Panc1 (cell line): ENCODE results near the gene API5.

Source experiments
- CTCF ChIP-seq: fragments of 450-650 bp; IDR thresholded peaks from 2 replicates; pipeline ENCODE4 v1.5.1; 2017; ENCODE audit warnings: mild to moderate bottlenecking
- POLR2AphosphoS5 ChIP-seq: IDR thresholded peaks from 2 replicates; pipeline ENCODE4 v1.6.1; 2012; ENCODE audit warnings: mild to moderate bottlenecking, low read depth, low read length, moderate library complexity
- SIN3A ChIP-seq: IDR thresholded peaks from 2 replicates; pipeline ENCODE4 v1.6.1; 2012; ENCODE audit warnings: low read depth, mild to moderate bottlenecking, low read length, moderate library complexity, borderline replicate concordance; ENCODE audit not compliant: insufficient read depth
- TCF7L2 ChIP-seq: IDR thresholded peaks from 2 replicates; pipeline ENCODE4 v1.6.1; 2011; ENCODE audit warnings: mild to moderate bottlenecking, low read depth, low read length, inconsistent platforms
- TF ChIP-seq, protein P1 (sequence below), 2 experiments: IDR thresholded peaks; 2 replicates each; pipeline ENCODE4 v1.6.1; 2011 to 2012; ENCODE audit warnings: low read depth in 2 of 2, control low read depth in 1 of 2, low read length in 1 of 2, mild to moderate bottlenecking in 1 of 2, moderate library complexity in 1 of 2; ENCODE audit not compliant: insufficient read depth in 1 of 2

DNA sequence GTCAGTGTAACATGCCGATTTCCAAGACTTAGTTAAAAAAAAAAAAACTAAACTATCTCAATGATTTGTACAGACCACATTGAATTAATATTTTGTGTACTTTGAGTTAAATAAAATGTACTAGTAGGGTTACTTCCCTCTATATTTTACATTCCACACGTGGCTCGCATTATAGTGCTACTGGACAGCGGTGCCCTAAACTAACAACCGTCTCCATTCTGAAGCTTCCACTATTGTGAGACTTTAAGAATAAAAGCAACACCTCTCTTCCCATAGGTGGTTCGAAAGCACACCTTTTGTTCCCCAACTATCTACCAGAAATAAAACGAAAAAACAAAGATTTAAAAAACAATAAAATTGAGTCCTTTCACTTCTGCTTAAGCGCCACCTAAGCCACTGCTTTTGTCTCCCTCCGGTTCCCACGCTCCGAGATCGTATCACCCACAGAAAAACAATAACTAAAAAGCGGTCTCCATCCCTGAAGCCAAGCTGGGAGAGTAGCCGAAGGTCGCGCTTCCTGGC, 46.5 kb downstream of the API5 start:
- no peak for TF ChIP-seq CTCF
- TF ChIP-seq, protein P1, sequence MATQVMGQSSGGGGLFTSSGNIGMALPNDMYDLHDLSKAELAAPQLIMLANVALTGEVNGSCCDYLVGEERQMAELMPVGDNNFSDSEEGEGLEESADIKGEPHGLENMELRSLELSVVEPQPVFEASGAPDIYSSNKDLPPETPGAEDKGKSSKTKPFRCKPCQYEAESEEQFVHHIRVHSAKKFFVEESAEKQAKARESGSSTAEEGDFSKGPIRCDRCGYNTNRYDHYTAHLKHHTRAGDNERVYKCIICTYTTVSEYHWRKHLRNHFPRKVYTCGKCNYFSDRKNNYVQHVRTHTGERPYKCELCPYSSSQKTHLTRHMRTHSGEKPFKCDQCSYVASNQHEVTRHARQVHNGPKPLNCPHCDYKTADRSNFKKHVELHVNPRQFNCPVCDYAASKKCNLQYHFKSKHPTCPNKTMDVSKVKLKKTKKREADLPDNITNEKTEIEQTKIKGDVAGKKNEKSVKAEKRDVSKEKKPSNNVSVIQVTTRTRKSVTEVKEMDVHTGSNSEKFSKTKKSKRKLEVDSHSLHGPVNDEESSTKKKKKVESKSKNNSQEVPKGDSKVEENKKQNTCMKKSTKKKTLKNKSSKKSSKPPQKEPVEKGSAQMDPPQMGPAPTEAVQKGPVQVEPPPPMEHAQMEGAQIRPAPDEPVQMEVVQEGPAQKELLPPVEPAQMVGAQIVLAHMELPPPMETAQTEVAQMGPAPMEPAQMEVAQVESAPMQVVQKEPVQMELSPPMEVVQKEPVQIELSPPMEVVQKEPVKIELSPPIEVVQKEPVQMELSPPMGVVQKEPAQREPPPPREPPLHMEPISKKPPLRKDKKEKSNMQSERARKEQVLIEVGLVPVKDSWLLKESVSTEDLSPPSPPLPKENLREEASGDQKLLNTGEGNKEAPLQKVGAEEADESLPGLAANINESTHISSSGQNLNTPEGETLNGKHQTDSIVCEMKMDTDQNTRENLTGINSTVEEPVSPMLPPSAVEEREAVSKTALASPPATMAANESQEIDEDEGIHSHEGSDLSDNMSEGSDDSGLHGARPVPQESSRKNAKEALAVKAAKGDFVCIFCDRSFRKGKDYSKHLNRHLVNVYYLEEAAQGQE (IDR thresholded peaks at IDR 0.05; ENCODE audit: insufficient read depth in 1 of 2, low read depth in 2 of 2, low read length in 1 of 2): peak in 1 of 2 experiments; percentile 37; a peak in 1 of 4 replicates
- TF ChIP-seq POLR2AphosphoS5: no peak
- no peak for TF ChIP-seq SIN3A
- no peak for TF ChIP-seq TCF7L2
